ENCODE data around the gene CCDC13.

Gene CCDC13

GRCh38 chr3:42799376-42799775 lies 26.3 kb upstream of the CCDC13 start:
- no peak for DNase-seq

GRCh38 chr3:42796332-42796885 lies 23.4 kb upstream of the CCDC13 start:
- DNase-seq = no peak

GRCh38 chr3:42795621-42796181 lies 22.6 kb upstream of the CCDC13 start:
- no peak for DNase-seq

- no peak for DNase-seq
These were observed 17.7 kb upstream of the CCDC13 start for GRCh38 chr3:42790714-42791229.

GRCh38 chr3:42786631-42787030 lies 13.6 kb upstream of the CCDC13 start:
- DNase-seq = no peak

GRCh38 chr3:42786212-42786611 lies 13.2 kb upstream of the CCDC13 start:
- no peak for DNase-seq

GRCh38 chr3:42780892-42781700 lies 8.0 kb upstream of the CCDC13 start:
- peak; percentile 62 for DNase-seq

GRCh38 chr3:42780398-42780797 lies 7.3 kb upstream of the CCDC13 start:
- no peak for DNase-seq

- DNase-seq = no peak
These were observed 5.6 kb upstream of the CCDC13 start for GRCh38 chr3:42778644-42779043.

- no peak for DNase-seq
These were observed 327 bp upstream of the CCDC13 start for GRCh38 chr3:42773409-42773751.

- no peak for DNase-seq
These were observed 1.8 kb downstream of the CCDC13 start for GRCh38 chr3:42771271-42771670.

GRCh38 chr3:42769477-42770131 lies 3.4 kb downstream of the CCDC13 start:
- no peak for DNase-seq

- DNase-seq = no peak
These were observed 8.3 kb downstream of the CCDC13 start for GRCh38 chr3:42764561-42765295.

- DNase-seq = no peak
These were observed 8.9 kb downstream of the CCDC13 start for GRCh38 chr3:42764115-42764514.

- no peak for DNase-seq
These were observed 10.0 kb downstream of the CCDC13 start for GRCh38 chr3:42763021-42763420.

- no peak for DNase-seq
These were observed 10.9 kb downstream of the CCDC13 start for GRCh38 chr3:42762046-42762724.

GRCh38 chr3:42758126-42758525 lies 14.9 kb downstream of the CCDC13 start:
- DNase-seq = no peak

GRCh38 chr3:42756681-42757213 lies 16.3 kb downstream of the CCDC13 start:
- no peak for DNase-seq

- DNase-seq = no peak
These were observed 17.1 kb downstream of the CCDC13 start for GRCh38 chr3:42755681-42756578.

- no peak for DNase-seq
These were observed 19.3 kb downstream of the CCDC13 start for GRCh38 chr3:42753757-42754156.

- DNase-seq = no peak
These were observed 20.1 kb downstream of the CCDC13 start for GRCh38 chr3:42752961-42753360.

Data from activated CD4-positive, alpha-beta T cell treated with anti-CD3 and anti-CD28 coated beads, Interleukin-10, Interleukin-2, amounts not matched to agents 100 ng/mL and 50 ng/mL, durations not matched to agents 16 hours and 8 hours (primary cell).